Tibial nerve (tissue), 3 donors: ENCODE data around the gene TCAP.

Experiments
- POLR2A ChIP-seq, 2 donors: fragments of 450-650 bp; IDR thresholded peaks; one replicate each; pipeline ENCODE4 v1.6.1; 2017; ENCODE audit warnings: antibody characterized with exemption in 2 of 2, mild to moderate bottlenecking in 2 of 2, moderate library complexity in 2 of 2
- TF ChIP-seq, protein P1 (sequence below), 5 experiments: fragments of 200-600 bp in 3 of 5; fragments of 450-650 bp in 2 of 5; sonication (generic) in 3 of 5; IDR thresholded peaks; one replicate each; pipeline ENCODE4 v1.5.1; 2016 to 2019; ENCODE audit warnings: antibody characterized with exemption in 5 of 5, mild to moderate bottlenecking in 3 of 5, moderate library complexity in 2 of 5

GRCh38 chr17:39679521-39680192 lies 14.5 kb downstream of the TCAP start:
- no peak for TF ChIP-seq POLR2A (IDR thresholded peaks at IDR 0.05)
- TF ChIP-seq, protein P1, sequence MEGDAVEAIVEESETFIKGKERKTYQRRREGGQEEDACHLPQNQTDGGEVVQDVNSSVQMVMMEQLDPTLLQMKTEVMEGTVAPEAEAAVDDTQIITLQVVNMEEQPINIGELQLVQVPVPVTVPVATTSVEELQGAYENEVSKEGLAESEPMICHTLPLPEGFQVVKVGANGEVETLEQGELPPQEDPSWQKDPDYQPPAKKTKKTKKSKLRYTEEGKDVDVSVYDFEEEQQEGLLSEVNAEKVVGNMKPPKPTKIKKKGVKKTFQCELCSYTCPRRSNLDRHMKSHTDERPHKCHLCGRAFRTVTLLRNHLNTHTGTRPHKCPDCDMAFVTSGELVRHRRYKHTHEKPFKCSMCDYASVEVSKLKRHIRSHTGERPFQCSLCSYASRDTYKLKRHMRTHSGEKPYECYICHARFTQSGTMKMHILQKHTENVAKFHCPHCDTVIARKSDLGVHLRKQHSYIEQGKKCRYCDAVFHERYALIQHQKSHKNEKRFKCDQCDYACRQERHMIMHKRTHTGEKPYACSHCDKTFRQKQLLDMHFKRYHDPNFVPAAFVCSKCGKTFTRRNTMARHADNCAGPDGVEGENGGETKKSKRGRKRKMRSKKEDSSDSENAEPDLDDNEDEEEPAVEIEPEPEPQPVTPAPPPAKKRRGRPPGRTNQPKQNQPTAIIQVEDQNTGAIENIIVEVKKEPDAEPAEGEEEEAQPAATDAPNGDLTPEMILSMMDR (IDR thresholded peaks at IDR 0.05), result no peak
